CD14-positive monocyte (primary cell): ENCODE results near the gene ZYX. TPM values are rescaled to one million over a fixed set of nuclear protein-coding genes. Genes with fewer than 3 reads are reported as not detected.

ENCODE experiments used
- DNase-seq, 3 donors: peaks; one replicate each; pipeline ENCODE4 v3.0.0-alpha.2; 2011 to 2022
- H2AFZ ChIP-seq: 2 replicates; pipeline ENCODE4 v1.6.0; 2012; ENCODE audit warnings: mild to moderate bottlenecking, low read depth, low read length, inconsistent platforms; ENCODE audit not compliant: insufficient read depth, poor library complexity, severe bottlenecking
- H3K27ac ChIP-seq, 2 donors: 1 replicate in 1 of 2; 2 replicates in 1 of 2; pipeline ENCODE4 v1.5.1; 2012 to 2013; ENCODE audit warnings: low read length in 2 of 2, control low read depth in 1 of 2, inconsistent platforms in 1 of 2, low read depth in 1 of 2, mild to moderate bottlenecking in 1 of 2
- H3K27me3 ChIP-seq, 2 donors: one replicate each; pipeline versions ENCODE4 v1.6.0 to v1.6.1; 2011 to 2013; ENCODE audit warnings: low read length in 2 of 2; ENCODE audit not compliant: control insufficient read depth in 2 of 2, insufficient read depth in 2 of 2
- H3K36me3 ChIP-seq, 2 donors: replicated peaks in 1 of 2; 1 replicate in 1 of 2; 2 replicates in 1 of 2; pipeline versions ENCODE4 v1.5.1 to v1.6.1; 2012 to 2013; ENCODE audit warnings: low read length in 2 of 2, control low read depth in 1 of 2, inconsistent platforms in 1 of 2, mild to moderate bottlenecking in 1 of 2; ENCODE audit not compliant: insufficient read depth in 2 of 2, control insufficient read depth in 1 of 2
- H3K4me1 ChIP-seq, 2 donors: 1 replicate in 1 of 2; 2 replicates in 1 of 2; pipeline versions ENCODE4 v1.5.1 to v1.6.1; 2012 to 2013; ENCODE audit warnings: low read length in 2 of 2, control low read depth in 1 of 2, inconsistent platforms in 1 of 2, mild to moderate bottlenecking in 1 of 2, moderate library complexity in 1 of 2; ENCODE audit not compliant: insufficient read depth in 2 of 2, control insufficient read depth in 1 of 2
- H3K4me2 ChIP-seq: replicated peaks from 2 replicates; pipeline ENCODE3; 2012; ENCODE audit warnings: low read length, moderate library complexity, mild to moderate bottlenecking; ENCODE audit not compliant: poor library complexity, severe bottlenecking; ENCODE audit errors: extremely low read depth
- H3K4me3 ChIP-seq, 3 experiments: fragments of 200-600 bp in 1 of 3; sonication (generic) in 1 of 3; replicated peaks in 1 of 3; 1 replicate in 2 of 3; 2 replicates in 1 of 3; pipeline ENCODE4 v1.5.1; 2011 to 2013; ENCODE audit warnings: low read length in 3 of 3, mild to moderate bottlenecking in 3 of 3, control low read depth in 2 of 3, low read depth in 2 of 3, inconsistent platforms in 1 of 3, moderate library complexity in 1 of 3
- H3K79me2 ChIP-seq: 2 replicates; pipeline ENCODE4 v1.6.0; 2012; ENCODE audit warnings: mild to moderate bottlenecking, control low read depth, inconsistent platforms, low read length, moderate library complexity; ENCODE audit not compliant: insufficient read depth
- H3K9ac ChIP-seq: 2 replicates; pipeline ENCODE4 v1.6.0; 2017; ENCODE audit warnings: low read length, mild to moderate bottlenecking; ENCODE audit not compliant: insufficient read depth, poor library complexity, severe bottlenecking
- H3K9me3 ChIP-seq, 2 donors: replicated peaks in 1 of 2; 1 replicate in 1 of 2; 2 replicates in 1 of 2; pipeline versions ENCODE4 v1.5.1 to v1.6.1; 2012 to 2013; ENCODE audit warnings: low read length in 2 of 2, control low read depth in 1 of 2; ENCODE audit not compliant: control insufficient read depth in 1 of 2, insufficient read depth in 1 of 2
- H4K20me1 ChIP-seq: 2 replicates; pipeline ENCODE4 v1.6.0; 2012; ENCODE audit warnings: mild to moderate bottlenecking, low read length, control low read depth, moderate library complexity; ENCODE audit not compliant: insufficient read depth
- H3K27ac Mint-ChIP-seq, 7 donors: one replicate each; pipeline ENCODE4 v1.8.0; 2020; ENCODE audit warnings: mild to moderate bottlenecking in 7 of 7, mixed read lengths in 7 of 7, moderate library complexity in 6 of 7, inconsistent platforms in 2 of 7
- H3K27me3 Mint-ChIP-seq, 3 donors: one replicate each; pipeline ENCODE4 v1.8.0; 2021 to 2022; ENCODE audit warnings: low read depth in 3 of 3, mild to moderate bottlenecking in 3 of 3, mixed read lengths in 3 of 3, moderate library complexity in 3 of 3, inconsistent platforms in 1 of 3
- H3K36me3 Mint-ChIP-seq, 2 donors: one replicate each; pipeline ENCODE4 v1.8.0; 2020; ENCODE audit warnings: mixed read lengths in 2 of 2, inconsistent platforms in 1 of 2, mild to moderate bottlenecking in 1 of 2
- H3K4me1 Mint-ChIP-seq: one replicate; pipeline ENCODE4 v1.8.0; 2020; ENCODE audit warnings: mild to moderate bottlenecking, mixed read lengths
- H3K4me3 Mint-ChIP-seq, 2 donors: one replicate each; pipeline ENCODE4 v1.8.0; 2020; ENCODE audit warnings: mild to moderate bottlenecking in 2 of 2, mixed read lengths in 2 of 2, moderate library complexity in 1 of 2
- H3K9me3 Mint-ChIP-seq, 7 donors: one replicate each; pipeline ENCODE4 v1.8.0; 2020 to 2022; ENCODE audit warnings: mixed read lengths in 7 of 7, mild to moderate bottlenecking in 6 of 7, moderate library complexity in 6 of 7, inconsistent platforms in 2 of 7
- WGBS: methylation state at CpG from one replicate; pipeline ENCODE4 v1.1.5; 2013; ENCODE audit warnings: missing lambda C conversion rate; ENCODE audit not compliant: insufficient coverage; 5-methylcytosine and 5-hydroxymethylcytosine counted together
- intact Hi-C, 2 donors: fragments of 100-400 bp; cut with micrococcal nuclease; formaldehyde crosslinking; loops; one replicate each; pipeline versions ENCODE4 v1.15.0 to v1.15.1; 2023
- polyA plus RNA-seq, 3 donors: library from polyadenylated mRNA; depleted of rRNA in 1 of 3; unstranded in 2 of 3; stranded (reverse) in 1 of 3; fragments of 300-500 nt in 2 of 3; fragments of >200 nt in 1 of 3; fragmentation: Illumina TruSeq in 2 of 3; gene quantifications; 1 replicate in 2 of 3; 2 replicates in 1 of 3; pipeline ENCODE4 v1.2.3, GENCODE V29; 2012 to 2021
- TF ChIP-seq, protein P1 (sequence below): fragments of 200-600 bp; IDR thresholded peaks from one replicate; pipeline ENCODE4 v1.8.0; 2022; ENCODE audit warnings: antibody characterized with exemption, mild to moderate bottlenecking

ZYX gene
- polyA plus RNA-seq, 3 donors = 198 to 417 (median 331) TPM

DNA sequence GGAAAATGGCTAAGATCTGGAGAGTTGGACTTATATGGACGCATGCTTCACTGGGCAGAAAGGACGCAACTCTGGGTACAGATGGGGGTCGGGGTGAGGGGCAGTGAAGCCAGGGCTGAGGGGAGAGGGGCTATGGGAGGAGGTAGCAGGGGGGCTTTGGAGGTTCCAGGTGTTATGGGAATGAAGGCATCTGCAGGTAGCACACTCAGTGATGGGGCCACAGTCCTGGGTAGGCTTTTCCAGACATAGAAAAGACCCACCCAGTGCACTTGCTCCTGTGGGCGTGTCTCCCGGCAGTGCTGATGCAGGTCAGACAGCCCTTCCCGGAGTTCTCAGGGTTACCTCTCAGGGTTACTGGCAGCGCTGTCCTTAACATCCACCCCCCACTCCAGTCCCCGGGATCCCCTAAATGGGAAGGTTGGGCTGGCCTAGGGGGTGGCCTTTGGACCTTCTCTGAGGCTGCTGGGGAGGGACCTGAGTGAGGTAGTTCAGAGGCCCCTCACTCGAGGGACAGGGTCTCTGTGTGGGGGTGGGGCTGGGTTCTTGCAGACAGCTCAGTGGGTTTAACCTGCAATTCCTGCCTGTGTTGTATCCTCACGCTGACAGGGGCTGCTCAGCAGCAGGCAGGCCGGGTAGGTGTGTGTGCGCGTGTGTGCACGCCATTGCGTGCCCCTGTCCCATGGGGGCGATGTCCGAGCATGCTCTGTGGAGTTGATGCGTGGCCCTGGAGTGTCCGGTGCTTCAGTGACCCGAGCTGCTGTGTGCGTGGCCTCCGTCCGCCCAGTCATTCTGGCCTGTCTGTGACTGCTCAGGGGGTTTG is 6.2 kb downstream of the ZYX start:
- Histone ChIP-seq H3K27me3 (no peaks in the 10 kb centered on the region), H4K20me1 (peaks cover 100% of the 10 kb centered on the region), H3K4me2 (peak overlapping the region; percentile 97), H3K9me3 (no peaks in the 10 kb centered on the region), H3K4me1 (peaks cover 64 to 94% of the 10 kb centered on the region in 2 donors), H3K9ac (peak overlapping the region; percentile 20), H3K36me3 (peaks cover 66 to 78% of the 10 kb centered on the region in 2 donors), H3K79me2 (peaks cover 83% of the 10 kb centered on the region), H3K27ac (peak overlapping the region; percentile 39 to 99), H2AFZ (no peak overlapping the region), H3K4me3 (peak overlapping the region in 1 of 3 experiments; percentile 98)
- DNase-seq = no peak
- H3K36me3 Mint-ChIP-seq = peaks cover 0 to 55% of the 10 kb centered on the region in 2 donors
- intact Hi-C loops = no loop called here
- H3K27me3 Mint-ChIP-seq = no peaks in the 10 kb centered on the region
- 94% methylated on average over 19 of the region's 23 CpGs for WGBS
- no peaks in the 10 kb centered on the region for H3K9me3 Mint-ChIP-seq
- H3K4me3 Mint-ChIP-seq = no peak overlapping the region
- TF ChIP-seq, protein P1, sequence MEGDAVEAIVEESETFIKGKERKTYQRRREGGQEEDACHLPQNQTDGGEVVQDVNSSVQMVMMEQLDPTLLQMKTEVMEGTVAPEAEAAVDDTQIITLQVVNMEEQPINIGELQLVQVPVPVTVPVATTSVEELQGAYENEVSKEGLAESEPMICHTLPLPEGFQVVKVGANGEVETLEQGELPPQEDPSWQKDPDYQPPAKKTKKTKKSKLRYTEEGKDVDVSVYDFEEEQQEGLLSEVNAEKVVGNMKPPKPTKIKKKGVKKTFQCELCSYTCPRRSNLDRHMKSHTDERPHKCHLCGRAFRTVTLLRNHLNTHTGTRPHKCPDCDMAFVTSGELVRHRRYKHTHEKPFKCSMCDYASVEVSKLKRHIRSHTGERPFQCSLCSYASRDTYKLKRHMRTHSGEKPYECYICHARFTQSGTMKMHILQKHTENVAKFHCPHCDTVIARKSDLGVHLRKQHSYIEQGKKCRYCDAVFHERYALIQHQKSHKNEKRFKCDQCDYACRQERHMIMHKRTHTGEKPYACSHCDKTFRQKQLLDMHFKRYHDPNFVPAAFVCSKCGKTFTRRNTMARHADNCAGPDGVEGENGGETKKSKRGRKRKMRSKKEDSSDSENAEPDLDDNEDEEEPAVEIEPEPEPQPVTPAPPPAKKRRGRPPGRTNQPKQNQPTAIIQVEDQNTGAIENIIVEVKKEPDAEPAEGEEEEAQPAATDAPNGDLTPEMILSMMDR = no peak
- peak overlapping the region in 4 of 7 donors; percentile 4 to 84 (median 46) for H3K27ac Mint-ChIP-seq
- peaks cover 37% of the 10 kb centered on the region for H3K4me1 Mint-ChIP-seq

DNA sequence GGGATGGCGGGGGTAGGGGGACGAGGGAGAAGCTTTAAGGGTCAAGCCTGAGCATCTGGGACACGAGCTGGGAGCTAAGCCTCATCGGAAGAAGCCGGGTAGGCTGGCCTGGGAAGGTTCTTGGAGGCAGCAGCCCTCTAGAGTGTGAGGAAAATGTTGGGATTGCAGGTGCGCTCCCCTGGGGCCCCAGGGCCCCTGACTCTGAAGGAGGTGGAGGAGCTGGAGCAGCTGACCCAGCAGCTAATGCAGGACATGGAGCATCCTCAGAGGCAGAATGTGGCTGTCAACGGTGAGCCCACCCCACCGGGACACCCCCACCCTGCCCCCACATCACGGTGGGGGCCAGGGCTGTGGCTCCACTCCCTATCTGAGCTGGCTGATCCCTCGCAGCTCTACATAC is 6.9 kb downstream of the ZYX start:
- Mint-ChIP-seq H3K4me3 (no peak overlapping the region), H3K27me3 (no peaks in the 10 kb centered on the region)

More for the DNA sequence above, 6.9 kb downstream of the ZYX start:
- TF ChIP-seq, protein P1 = no peak
- no peaks in the 10 kb centered on the region for H3K9me3 Mint-ChIP-seq
- H3K27ac ChIP-seq = peak overlapping the region; percentile 39 to 99
- H3K4me2 ChIP-seq = no peak overlapping the region
- no peak for DNase-seq
- intact Hi-C loops = no loop called here
- H3K27me3 ChIP-seq = no peaks in the 10 kb centered on the region
- peaks cover 76% of the 10 kb centered on the region for H3K79me2 ChIP-seq
- H3K9me3 ChIP-seq = no peaks in the 10 kb centered on the region
- 91% methylated on average over 9 of the region's 10 CpGs for WGBS
- H3K4me1 ChIP-seq = peaks cover 59 to 94% of the 10 kb centered on the region in 2 donors
- no peak overlapping the region for H3K4me3 ChIP-seq
- H2AFZ ChIP-seq = no peak overlapping the region
- H3K36me3 ChIP-seq = peaks cover 60 to 79% of the 10 kb centered on the region in 2 donors
- H3K9ac ChIP-seq = no peak overlapping the region
- peaks cover 42% of the 10 kb centered on the region for H3K4me1 Mint-ChIP-seq
- peak overlapping the region in 5 of 7 donors; percentile 4 to 84 (median 34) for H3K27ac Mint-ChIP-seq
- peaks cover 0 to 52% of the 10 kb centered on the region in 2 donors for H3K36me3 Mint-ChIP-seq
- peaks cover 100% of the 10 kb centered on the region for H4K20me1 ChIP-seq
